GM08714 (cell line): ENCODE data around the gene RGS3.
"Not testable (repeated sequence)": the region's sequence is repeated elsewhere in the genome, so short reads cannot be mapped to it uniquely, and the experiment has no call there.

Experiments used
- H3K4me3 ChIP-seq: fragments of 200-500 bp; sonication (Bioruptor generic); 2 replicates; pipeline ENCODE4 v1.5.1; 2014; ENCODE audit warnings: mild to moderate bottlenecking, low read length, inconsistent platforms
- ZNF274 ChIP-seq: IDR thresholded peaks from 2 replicates; pipeline ENCODE4 v1.6.1; 2012; ENCODE audit warnings: mild to moderate bottlenecking, low read depth, low read length

Gene RGS3

GRCh38 chr9:113630386-113631136 lies 167.0 kb downstream of the RGS3 start:
- no peak overlapping the region for H3K4me3 ChIP-seq
- no peak for TF ChIP-seq ZNF274

GRCh38 chr9:113631137-113631765 lies 167.7 kb downstream of the RGS3 start:
- no peak overlapping the region for H3K4me3 ChIP-seq
- no peak for TF ChIP-seq ZNF274

GRCh38 chr9:113631871-113632665 lies 168.5 kb downstream of the RGS3 start:
- no peak overlapping the region for H3K4me3 ChIP-seq
- TF ChIP-seq ZNF274: no peak

- TF ChIP-seq ZNF274: no peak
- no peak overlapping the region for H3K4me3 ChIP-seq
Observed at GRCh38 chr9:113632776-113633590, 169.5 kb downstream of the RGS3 start.

- no peak overlapping the region for H3K4me3 ChIP-seq
- no peak for TF ChIP-seq ZNF274
Observed at GRCh38 chr9:113633782-113634595, 170.5 kb downstream of the RGS3 start.

GRCh38 chr9:113634596-113635515 lies 171.3 kb downstream of the RGS3 start:
- no peak for TF ChIP-seq ZNF274
- H3K4me3 ChIP-seq: no peak overlapping the region

GRCh38 chr9:113635586-113635985 lies 172.1 kb downstream of the RGS3 start:
- no peak overlapping the region for H3K4me3 ChIP-seq
- TF ChIP-seq ZNF274: no peak

- H3K4me3 ChIP-seq: no peak overlapping the region
- TF ChIP-seq ZNF274: no peak
Observed at GRCh38 chr9:113636165-113636564, 172.6 kb downstream of the RGS3 start.

GRCh38 chr9:113636693-113637092 lies 173.2 kb downstream of the RGS3 start:
- TF ChIP-seq ZNF274: no peak
- H3K4me3 ChIP-seq: no peak overlapping the region

- no peak for TF ChIP-seq ZNF274
- no peak overlapping the region for H3K4me3 ChIP-seq
Observed at GRCh38 chr9:113638490-113638889, 175.0 kb downstream of the RGS3 start.

- TF ChIP-seq ZNF274: no peak
- no peak overlapping the region for H3K4me3 ChIP-seq
Observed at GRCh38 chr9:113638897-113639296, 175.4 kb downstream of the RGS3 start.

GRCh38 chr9:113639411-113639970 lies 176.0 kb downstream of the RGS3 start:
- H3K4me3 ChIP-seq: not testable (repeated sequence)
